KOPT-K1 (cell line): ENCODE data around the gene CRY2.
"Not testable (repeated sequence)": the region's sequence is repeated elsewhere in the genome, so short reads cannot be mapped to it uniquely, and the experiment has no call there.

Experiments
- H3K27ac ChIP-seq: fragments of 200-600 bp; sonication (generic); 2 replicates; pipeline ENCODE4 v1.5.1; 2016; ENCODE audit warnings: antibody characterized with exemption, mild to moderate bottlenecking, low read depth, low read length; ENCODE audit not compliant: poor library complexity, severe bottlenecking
- H3K36me3 ChIP-seq: fragments of 200-600 bp; sonication (generic); 2 replicates; pipeline ENCODE4 v1.5.1; 2017; ENCODE audit warnings: antibody characterized with exemption, mild to moderate bottlenecking, low read length, moderate library complexity; ENCODE audit not compliant: insufficient read depth
- H3K9me3 ChIP-seq: fragments of 200-600 bp; sonication (generic); 2 replicates; pipeline ENCODE4 v1.5.1; 2017; ENCODE audit warnings: antibody characterized with exemption, low read length, mild to moderate bottlenecking; ENCODE audit not compliant: insufficient read depth, poor library complexity, severe bottlenecking

The CRY2 gene

DNA sequence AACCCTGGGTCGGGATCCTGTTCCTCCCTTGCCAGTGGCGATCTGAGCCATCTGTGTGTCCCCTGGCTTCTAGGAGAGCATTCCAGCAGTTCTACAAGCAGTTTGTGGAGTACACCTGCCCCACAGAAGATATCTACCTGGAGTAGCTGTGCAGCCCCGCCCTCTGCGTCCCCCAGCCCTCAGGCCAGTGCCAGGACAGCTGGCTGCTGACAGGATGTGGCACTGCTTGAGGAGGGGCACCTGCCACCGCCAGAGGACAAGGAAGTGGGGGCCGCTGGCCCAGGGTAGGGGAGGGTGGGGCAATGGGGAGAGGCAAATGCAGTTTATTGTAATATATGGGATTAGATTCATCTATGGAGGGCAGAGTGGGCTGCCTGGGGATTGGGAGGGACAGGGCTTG, 58.3 kb downstream of the CRY2 start:
- not testable (repeated sequence) for H3K9me3 ChIP-seq, H3K27ac ChIP-seq
- peaks cover 18% of the 10 kb centered on the region; the same call in 1 of the 2 replicates for H3K36me3 ChIP-seq

DNA sequence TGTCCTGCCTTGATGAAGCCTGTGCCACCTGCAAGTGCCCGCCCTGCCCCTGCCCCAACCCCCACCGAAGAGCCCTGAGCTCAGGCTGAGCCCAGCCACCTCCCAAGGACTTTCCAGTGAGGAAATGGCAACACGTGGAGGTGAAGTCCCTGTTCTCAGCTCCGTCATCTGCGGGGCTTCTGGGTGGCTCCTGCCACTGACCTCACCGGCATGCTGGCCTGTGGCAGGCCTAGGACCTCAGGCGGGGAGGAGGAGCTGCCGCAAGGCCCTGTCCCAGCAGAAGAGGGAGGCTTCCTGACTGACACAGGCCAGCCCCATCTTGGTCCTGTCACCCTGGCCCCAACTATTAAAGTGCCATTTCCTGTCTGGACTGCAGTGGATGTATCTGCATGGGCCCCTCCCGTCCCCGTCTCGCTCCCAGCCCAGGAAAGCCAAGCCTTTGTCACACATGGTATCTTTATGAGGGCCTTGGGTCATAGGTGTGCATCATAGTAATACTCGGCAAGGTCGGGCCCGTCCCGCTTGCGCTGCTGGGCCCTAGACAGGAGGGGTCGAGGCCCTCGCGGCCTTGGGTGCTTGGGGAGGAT, 58.9 kb downstream of the CRY2 start:
- peaks cover 25% of the 10 kb centered on the region; the same call in 1 of the 2 replicates for H3K36me3 ChIP-seq
- no peak overlapping the region for H3K27ac ChIP-seq
- no peaks in the 10 kb centered on the region for H3K9me3 ChIP-seq

DNA sequence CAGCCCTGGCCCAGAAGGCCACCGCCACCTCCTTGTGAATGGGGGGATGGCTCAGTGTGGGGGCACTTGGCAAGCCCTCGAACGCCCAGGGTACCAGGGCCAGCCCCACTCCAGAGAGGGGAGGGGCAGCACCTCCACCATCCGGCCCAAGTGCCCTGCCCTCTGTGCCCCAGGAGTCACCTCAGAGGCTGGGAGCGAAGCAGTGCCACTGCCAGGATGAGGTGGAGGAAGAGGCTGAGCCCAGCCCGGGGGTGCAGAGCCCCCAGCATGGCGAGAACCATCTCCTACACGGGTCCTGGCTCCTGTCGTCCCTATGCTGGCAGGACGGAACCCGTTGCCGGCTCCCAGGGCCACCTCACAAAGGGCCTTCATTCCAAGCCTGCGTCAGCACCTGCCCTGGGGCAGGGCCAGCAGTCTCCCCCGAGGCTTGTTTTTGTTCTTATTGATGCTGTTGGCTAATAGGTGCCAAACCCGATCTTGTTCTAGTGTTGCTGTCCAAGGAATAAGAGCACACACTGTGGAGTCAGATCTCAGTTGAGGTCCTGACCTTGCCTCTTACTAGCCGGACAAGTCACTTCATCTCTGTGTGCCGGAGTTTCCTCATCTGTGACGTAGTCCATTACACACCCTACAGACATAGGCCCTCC, 59.8 kb downstream of the CRY2 start, which contains the start of gene FREY1:
FREY1 (minus strand) TSS at position 307 of the 647 bp plus-strand sequence; CDS start at position 281, 26 bp downstream.
- no peak within 1 kb of the TSS for H3K27ac ChIP-seq
- H3K36me3 ChIP-seq, result peaks cover 29% of the 10 kb centered on the region; the same call in 1 of the 2 replicates
- H3K9me3 ChIP-seq, result no peaks in the 10 kb centered on the region

DNA sequence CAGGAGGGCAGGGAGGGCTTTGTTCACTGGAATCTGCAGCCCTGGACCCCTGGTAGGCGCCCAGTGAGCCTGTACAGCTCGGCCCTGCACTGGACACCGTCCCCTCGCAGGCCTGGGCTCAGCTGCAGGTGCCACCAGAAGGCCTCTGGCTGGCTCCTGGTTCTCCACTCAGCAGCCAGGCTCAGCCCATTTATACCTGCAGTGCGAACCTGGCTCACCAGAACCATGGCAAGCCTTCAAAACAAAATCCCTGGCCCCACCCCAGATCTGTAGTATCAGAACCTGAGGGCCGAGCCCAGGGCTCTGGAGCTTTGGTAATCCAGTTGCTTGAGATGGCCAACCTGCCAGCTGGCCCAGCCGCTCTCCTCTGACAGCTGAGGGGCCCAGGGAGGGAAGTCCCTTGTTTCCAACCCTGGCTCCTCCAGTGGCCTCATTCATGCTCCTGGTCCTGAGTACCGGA, 60.7 kb downstream of the CRY2 start:
- Histone ChIP-seq H3K36me3 (peaks cover 30% of the 10 kb centered on the region), H3K9me3 (no peaks in the 10 kb centered on the region), H3K27ac (no peak overlapping the region)

DNA sequence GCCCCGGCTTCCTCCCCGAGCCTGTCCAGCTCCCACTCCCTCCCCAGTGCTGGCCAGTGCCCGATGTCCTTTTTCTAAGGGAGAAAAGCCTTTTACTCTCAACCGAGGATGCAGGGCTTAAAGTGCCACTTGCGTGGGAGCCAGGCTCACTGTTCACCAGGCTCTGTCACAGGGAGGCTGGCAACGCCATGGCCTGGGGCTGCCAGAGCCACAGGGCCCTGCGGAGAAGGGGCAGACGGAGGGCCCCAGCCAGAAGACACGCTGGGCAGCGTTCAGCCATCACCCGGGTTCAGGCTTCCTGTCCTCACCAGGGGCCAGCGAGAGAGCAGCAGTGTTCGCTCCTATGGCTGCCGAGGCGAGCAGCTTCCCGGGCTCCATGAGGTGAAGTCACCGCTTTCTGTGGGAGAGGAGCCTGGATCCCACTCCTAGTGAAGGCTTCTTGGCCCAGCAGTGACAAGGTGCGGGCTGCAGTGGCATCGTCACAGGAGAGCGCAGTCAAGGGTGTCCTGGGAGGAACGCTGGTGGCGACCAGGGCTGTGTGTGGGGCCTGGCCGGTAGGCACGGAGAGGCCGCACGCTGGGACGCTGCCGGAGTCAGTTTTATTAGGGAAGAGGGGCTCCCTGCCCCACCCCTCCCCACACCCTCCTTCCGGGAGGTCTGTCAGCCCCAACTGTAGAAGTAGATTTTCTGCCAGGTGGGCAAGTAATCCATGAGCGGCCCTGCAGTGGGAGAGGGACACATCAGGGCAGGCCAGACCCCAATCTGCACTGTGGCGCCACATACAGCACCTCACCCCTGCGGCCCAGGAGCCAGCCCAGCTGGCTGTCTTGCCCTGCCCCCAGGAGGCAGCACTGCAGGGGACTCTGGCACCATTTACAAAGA, 62.6 kb downstream of the CRY2 start:
- no peak overlapping the region for H3K27ac ChIP-seq
- no peaks in the 10 kb centered on the region for H3K9me3 ChIP-seq
- peaks cover 49% of the 10 kb centered on the region for H3K36me3 ChIP-seq

DNA sequence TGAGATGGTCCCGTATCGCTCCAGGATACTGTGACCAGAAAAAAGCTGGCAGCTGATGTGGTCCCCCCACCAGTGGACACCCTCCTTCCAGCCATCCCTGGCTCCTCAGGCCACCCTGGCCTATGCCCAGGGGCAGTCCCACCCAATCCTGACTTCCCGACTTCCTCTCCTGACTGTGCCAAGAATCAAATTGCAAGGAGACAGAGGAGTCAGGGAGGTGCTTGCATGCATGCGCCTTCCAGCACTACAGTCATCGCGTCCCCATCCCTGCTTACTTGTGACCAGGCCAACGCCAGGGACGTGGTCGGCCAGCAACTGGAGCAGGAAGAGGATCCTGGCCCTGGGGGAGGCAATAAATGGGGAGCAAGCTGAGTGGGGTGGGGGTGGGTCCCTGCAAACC, 63.3 kb downstream of the CRY2 start:
- no peaks in the 10 kb centered on the region for H3K9me3 ChIP-seq
- H3K27ac ChIP-seq, result no peak overlapping the region
- peaks cover 57% of the 10 kb centered on the region for H3K36me3 ChIP-seq

DNA sequence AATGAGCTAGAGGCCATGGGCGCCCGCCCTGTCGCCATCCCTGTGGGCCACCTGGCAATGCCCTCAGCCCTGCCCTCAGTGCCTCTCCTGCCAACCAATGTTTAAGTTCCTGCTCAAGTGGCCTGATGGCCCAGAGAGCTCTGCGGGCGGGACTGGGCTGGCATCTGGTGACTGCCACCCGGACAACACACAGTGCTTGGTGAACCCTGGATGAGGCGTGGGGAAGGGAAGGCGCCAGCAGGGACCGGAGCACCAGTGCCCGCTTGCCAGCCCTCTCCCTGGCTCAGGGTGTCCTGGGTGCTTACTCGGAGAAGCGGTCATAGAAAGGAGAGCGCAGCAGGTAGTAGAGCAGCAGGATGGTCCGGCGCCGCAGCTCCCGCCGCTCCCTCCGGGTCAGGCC, 66.2 kb downstream of the CRY2 start:
- H3K27ac ChIP-seq, result no peak overlapping the region
- H3K9me3 ChIP-seq, result no peaks in the 10 kb centered on the region
- peaks cover 64% of the 10 kb centered on the region for H3K36me3 ChIP-seq

DNA sequence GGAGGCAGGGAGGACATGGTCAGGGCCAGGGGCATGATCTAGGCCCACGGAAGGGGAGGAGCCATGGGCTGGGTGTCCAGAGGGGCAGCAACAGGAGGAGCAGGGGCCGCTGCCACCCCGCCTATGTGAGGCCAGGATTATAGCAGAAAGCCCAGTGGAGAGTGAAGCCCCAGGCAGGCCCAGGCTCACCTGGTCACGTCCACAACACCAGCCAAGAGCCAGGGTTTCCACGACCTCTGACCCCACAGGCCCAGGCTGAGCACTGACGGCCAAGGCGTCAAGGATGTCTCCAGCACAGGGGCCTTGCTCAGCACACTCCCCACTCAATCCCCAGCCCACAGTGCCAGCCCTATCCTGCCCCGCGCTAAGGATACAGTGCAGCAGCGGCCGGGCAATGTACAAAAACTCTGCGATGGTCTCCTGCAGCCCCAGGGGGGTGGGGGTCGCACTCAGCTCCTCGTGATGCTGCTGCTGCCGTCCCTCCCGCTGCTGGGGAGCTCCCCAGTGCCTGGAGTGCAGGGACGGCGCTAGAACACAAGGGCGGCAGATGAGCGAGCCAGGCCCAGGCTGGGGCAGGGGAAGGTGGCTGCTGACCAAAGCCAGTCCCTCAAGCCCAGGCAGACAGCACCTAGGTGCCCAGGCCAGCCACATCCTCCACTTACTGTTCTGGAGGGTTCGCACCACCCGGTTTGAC, 66.8 kb downstream of the CRY2 start:
- no peaks in the 10 kb centered on the region for H3K9me3 ChIP-seq
- H3K36me3 ChIP-seq, result peaks cover 60% of the 10 kb centered on the region
- no peak overlapping the region for H3K27ac ChIP-seq

DNA sequence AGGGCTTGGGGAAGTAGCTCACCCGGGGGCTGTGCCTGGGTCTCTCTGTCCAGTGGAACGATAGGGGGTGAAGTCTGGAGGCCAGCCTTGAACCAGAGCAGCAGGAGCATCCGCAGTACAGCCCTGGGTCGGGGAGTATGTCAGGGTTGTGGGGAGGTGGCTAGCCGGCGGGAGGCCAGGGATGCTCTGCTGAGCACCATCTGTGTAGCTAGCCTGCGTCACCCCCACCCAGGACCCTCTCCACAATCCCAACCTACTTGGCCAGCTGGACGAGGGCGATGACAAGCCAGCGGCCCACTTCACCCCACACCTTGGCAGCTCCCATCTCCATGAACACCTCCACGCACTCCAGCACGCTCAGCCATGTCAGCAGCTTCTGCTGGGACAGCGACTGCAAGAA, 68.2 kb downstream of the CRY2 start:
- peaks cover 47% of the 10 kb centered on the region for H3K36me3 ChIP-seq
- no peaks in the 10 kb centered on the region for H3K9me3 ChIP-seq
- H3K27ac ChIP-seq, result no peak overlapping the region

DNA sequence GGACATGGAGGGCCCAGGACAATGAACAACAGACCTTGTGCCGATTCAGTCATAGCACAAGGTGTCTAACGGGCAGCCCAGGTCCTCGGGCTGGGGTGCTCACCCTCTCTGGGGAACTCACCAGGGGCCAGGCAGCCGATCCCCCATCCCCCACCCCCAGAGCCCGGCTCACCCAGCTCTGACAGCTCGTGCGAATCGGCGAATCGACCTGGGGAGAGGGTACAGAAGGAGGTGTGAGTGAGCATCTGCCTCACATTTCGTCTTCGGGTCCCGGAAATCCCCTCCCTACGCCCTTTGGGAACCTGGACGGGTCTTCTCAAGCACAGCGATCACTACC, 70.0 kb downstream of the CRY2 start:
- Histone ChIP-seq H3K27ac (peak overlapping the region; percentile 76), H3K9me3 (no peaks in the 10 kb centered on the region), H3K36me3 (peaks cover 35% of the 10 kb centered on the region)

DNA sequence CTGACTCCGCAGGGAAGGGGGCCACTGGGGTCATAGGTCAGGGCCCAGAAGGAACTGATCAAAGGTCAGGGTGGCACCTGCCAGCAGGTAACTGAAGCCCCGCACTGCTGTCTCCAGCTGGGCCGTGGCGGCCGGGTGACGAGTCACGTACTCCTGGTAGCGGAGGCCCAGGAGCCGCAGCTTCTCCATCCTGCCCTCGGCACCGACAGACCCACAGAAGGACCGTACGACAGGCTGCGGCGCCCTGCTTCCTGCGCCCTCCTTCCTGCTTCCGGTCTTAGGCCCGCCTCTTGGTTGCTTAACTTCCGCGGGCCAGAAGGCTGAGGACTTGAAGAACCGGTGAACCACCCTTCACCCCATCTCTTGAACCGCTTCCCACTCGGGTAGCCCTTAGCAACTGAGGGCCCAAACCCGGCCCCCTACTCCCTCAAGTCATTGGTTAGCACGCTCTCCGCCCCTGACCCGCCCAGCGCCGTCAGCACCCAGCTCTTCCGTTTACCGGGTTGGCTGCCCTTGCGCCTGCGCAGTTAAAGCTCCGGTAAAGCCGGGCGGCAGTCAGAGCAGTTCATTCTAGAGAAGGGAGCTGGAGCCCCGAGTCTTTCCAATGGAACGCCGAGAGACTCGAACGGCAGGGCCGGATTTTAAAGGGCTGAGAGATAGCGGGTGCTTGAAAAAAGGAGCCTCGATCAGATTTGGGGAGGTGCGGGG, 70.5 kb downstream of the CRY2 start, which contains the start of gene PEX16:
PEX16 (minus strand) TSS at position 255 of the 708 bp plus-strand sequence; CDS start at position 189, 66 bp downstream.
- H3K9me3 ChIP-seq, result no peaks in the 10 kb centered on the region
- peaks cover 35% of the 10 kb centered on the region for H3K36me3 ChIP-seq
- H3K27ac ChIP-seq, result peak within 1 kb of the TSS; percentile 76

DNA sequence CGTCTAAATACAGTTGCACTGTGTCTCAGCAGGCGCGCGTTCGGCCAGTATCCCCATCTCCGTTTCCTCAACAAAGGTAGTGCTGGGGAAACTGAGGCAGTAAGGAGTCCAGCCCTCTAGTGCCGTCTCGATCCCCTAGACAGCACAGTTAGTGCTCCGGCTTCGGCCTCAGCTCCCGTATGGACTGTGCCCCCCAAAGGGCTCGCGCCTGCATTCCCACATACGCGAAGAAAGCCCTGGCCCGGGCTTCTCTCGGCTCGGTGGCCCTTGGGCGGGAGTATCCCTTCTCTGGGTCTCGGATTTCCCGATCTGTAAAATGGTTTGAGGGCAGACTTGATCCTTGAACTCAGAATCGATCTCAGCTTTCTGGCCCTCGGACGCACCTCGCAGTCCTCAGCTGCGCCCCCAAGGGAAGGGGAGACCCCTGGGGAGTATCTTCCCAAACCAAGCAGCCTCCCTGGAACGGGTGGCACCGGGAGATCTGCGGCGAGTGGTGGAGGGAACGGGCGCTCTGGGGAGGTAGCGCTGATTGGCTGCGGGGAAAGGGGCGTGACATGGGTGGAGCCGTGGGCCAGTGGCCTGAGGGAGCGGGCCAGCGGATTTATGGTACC, 71.2 kb downstream of the CRY2 start:
- Histone ChIP-seq H3K27ac (peak overlapping the region; percentile 76), H3K36me3 (peaks cover 29% of the 10 kb centered on the region), H3K9me3 (no peaks in the 10 kb centered on the region)

DNA sequence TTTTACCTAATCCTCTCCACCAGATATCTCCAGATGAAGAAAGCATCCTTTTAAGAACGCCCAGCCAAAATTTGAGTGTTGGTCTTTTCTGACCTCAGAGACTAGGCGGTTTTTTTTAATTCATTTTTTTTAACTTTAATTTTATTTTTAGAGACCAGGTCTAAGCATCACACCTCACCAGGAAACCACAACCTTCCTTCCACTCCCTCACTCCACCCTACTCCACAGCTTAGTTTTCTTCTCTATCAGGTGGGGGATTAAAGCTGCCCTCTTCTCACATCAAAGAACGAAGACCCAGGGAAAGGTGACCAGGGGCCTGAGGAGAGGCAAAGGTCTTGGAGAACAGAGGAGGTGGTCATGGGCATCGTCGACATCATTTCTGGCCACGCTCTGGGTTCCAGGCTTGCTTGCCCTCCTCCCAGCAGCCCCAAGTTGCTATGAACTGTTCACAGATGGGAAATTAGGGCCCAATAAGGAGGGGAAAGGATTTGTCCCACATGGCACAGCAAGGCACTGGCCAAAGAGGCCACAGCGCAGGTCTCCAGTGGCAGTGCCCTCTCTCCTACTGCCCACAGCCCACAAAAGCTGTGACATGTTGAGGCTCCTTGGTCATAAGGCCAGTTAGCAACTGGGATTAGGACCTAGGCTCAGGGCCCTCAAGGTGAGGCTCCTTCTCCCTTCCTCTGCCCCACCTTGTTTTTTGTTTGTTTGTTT, 71.8 kb downstream of the CRY2 start:
- Histone ChIP-seq H3K9me3 (no peaks in the 10 kb centered on the region), H3K27ac (peak overlapping the region; percentile 76), H3K36me3 (peaks cover 22% of the 10 kb centered on the region; the same call in 1 of the 2 replicates)
